ENCODE results near the gene FAM236B.
"Not testable (repeated sequence)": the region's sequence is repeated elsewhere in the genome, so short reads cannot be mapped to it uniquely, and the experiment has no call there.

Gene FAM236B

GRCh38 chrX:72782560-72782959, at the start of gene FAM236B:
FAM236B (minus strand) TSS chrX:72782660; CDS start chrX:72782560, 100 bp downstream.
- not testable (repeated sequence) for FAIRE-seq

- FAIRE-seq, result not testable (repeated sequence)
These were observed 48.2 kb upstream of the FAM236B start for GRCh38 chrX:72830701-72831100.

- not testable (repeated sequence) for FAIRE-seq
These were observed 25.6 kb upstream of the FAM236B start, which contains the start of gene FAM236D for GRCh38 chrX:72808110-72808509. FAM236D (minus strand) TSS chrX:72808210; CDS start chrX:72808110, 100 bp downstream.

- not testable (repeated sequence) for FAIRE-seq
These were observed 7.9 kb upstream of the FAM236B start for GRCh38 chrX:72790390-72790789.

- not testable (repeated sequence) for FAIRE-seq
These were observed 5.7 kb upstream of the FAM236B start for GRCh38 chrX:72788142-72788541.

- not testable (repeated sequence) for FAIRE-seq
These were observed 1.5 kb upstream of the FAM236B start for GRCh38 chrX:72783964-72784363.

- not testable (repeated sequence) for FAIRE-seq
These were observed 991 bp upstream of the FAM236B start for GRCh38 chrX:72783365-72783936.

GRCh38 chrX:72778146-72778545, 4.3 kb downstream of the FAM236B start:
- not testable (repeated sequence) for FAIRE-seq

GRCh38 chrX:72777467-72777790, 5.0 kb downstream of the FAM236B start:
- FAIRE-seq, result not testable (repeated sequence)

- not testable (repeated sequence) for FAIRE-seq
These were observed 5.6 kb downstream of the FAM236B start, which contains the start of gene DMRTC1B for GRCh38 chrX:72776653-72777466. DMRTC1B (plus strand) TSS chrX:72776890; CDS start chrX:72845136, 68,246 bp downstream.

GRCh38 chrX:72760454-72760853, 22.0 kb downstream of the FAM236B start:
- not testable (repeated sequence) for FAIRE-seq

- FAIRE-seq, result not testable (repeated sequence)
These were observed 33.9 kb downstream of the FAM236B start for GRCh38 chrX:72748545-72748944.

GRCh38 chrX:72745546-72745945, 36.9 kb downstream of the FAM236B start:
- FAIRE-seq, result not testable (repeated sequence)

- FAIRE-seq, result no peak
These were observed 46.9 kb downstream of the FAM236B start for GRCh38 chrX:72735561-72735960.

- not testable (repeated sequence) for FAIRE-seq
These were observed 48.8 kb downstream of the FAM236B start for GRCh38 chrX:72733636-72734035.

Data from A204.1 (cell line).